Measurements from ENCODE around the gene HTR1E.

HTR1E gene

GRCh38 chr6:87012743-87013142, 75.4 kb downstream of the HTR1E start:
- Histone ChIP-seq H3K9ac (ENCODE audit: low read length) (no peak overlapping the region), H3K36me3 (ENCODE audit: control insufficient read depth in 1 of 2, insufficient read depth in 2 of 2, low read depth in 1 of 2, low read length in 2 of 2) (no peaks in the 10 kb centered on the region), H3K4ac (ENCODE audit: low read depth in 1 of 2, low read length in 2 of 2) (no peak overlapping the region), H3K14ac (ENCODE audit: low read length in 2 of 2) (no peak overlapping the region), H2BK5ac (ENCODE audit: low read depth, low read length, poor library complexity, severe bottlenecking) (no peak overlapping the region), H2BK12ac (ENCODE audit: low read length in 2 of 2) (no peak overlapping the region), H3K23ac (ENCODE audit: low read length in 2 of 2) (no peak overlapping the region), H3K79me1 (replicated peaks; ENCODE audit: low read length, poor library complexity, severe bottlenecking) (no peaks in the 10 kb centered on the region), H3K27ac (ENCODE audit: low read length, poor library complexity, severe bottlenecking) (no peak overlapping the region), H2BK15ac (ENCODE audit: low read depth, poor library complexity, severe bottlenecking) (no peak overlapping the region), H3K18ac (ENCODE audit: low read depth in 1 of 2, low read length in 2 of 2) (no peak overlapping the region), H3K9me3 (ENCODE audit: control insufficient read depth, low read length) (peaks cover 6% of the 10 kb centered on the region), H3K4me2 (ENCODE audit: low read length, poor library complexity, severe bottlenecking) (no peak overlapping the region), H2AFZ (ENCODE audit: low read depth, low read length) (no peak overlapping the region), H2BK120ac (ENCODE audit: low read depth, low read length) (no peak overlapping the region), H4K8ac (ENCODE audit: low read length) (no peak overlapping the region), H4K91ac (ENCODE audit: low read length) (no peak overlapping the region), H3K27me3 (ENCODE audit: control insufficient read depth in 1 of 2, insufficient read depth in 1 of 2, low read length in 2 of 2) (no peaks in the 10 kb centered on the region), H3K4me3 (ENCODE audit: insufficient read depth in 1 of 2, low read depth in 1 of 2, low read length in 2 of 2) (no peak overlapping the region), H2AK5ac (ENCODE audit: low read length, severe bottlenecking) (no peak overlapping the region), H3K4me1 (ENCODE audit: control insufficient read depth, insufficient read depth, low read depth, low read length) (no peaks in the 10 kb centered on the region)
- WGBS, result 45% methylated on average over 2 of the region's 3 CpGs
- DNase-seq, result no peak

- Histone ChIP-seq H2BK12ac (ENCODE audit: low read length in 2 of 2) (no peak overlapping the region), H3K18ac (ENCODE audit: low read depth in 1 of 2, low read length in 2 of 2) (no peak overlapping the region), H3K14ac (ENCODE audit: low read length in 2 of 2) (no peak overlapping the region), H3K9ac (ENCODE audit: low read length) (no peak overlapping the region), H3K9me3 (ENCODE audit: control insufficient read depth, low read length) (peaks cover 20% of the 10 kb centered on the region), H3K27ac (ENCODE audit: low read length, poor library complexity, severe bottlenecking) (no peak overlapping the region), H2AK5ac (ENCODE audit: low read length, severe bottlenecking) (no peak overlapping the region), H3K4ac (ENCODE audit: low read depth in 1 of 2, low read length in 2 of 2) (no peak overlapping the region), H3K36me3 (ENCODE audit: control insufficient read depth in 1 of 2, insufficient read depth in 2 of 2, low read depth in 1 of 2, low read length in 2 of 2) (no peaks in the 10 kb centered on the region), H3K4me2 (ENCODE audit: low read length, poor library complexity, severe bottlenecking) (no peak overlapping the region), H2BK15ac (ENCODE audit: low read depth, poor library complexity, severe bottlenecking) (no peak overlapping the region), H3K79me1 (replicated peaks; ENCODE audit: low read length, poor library complexity, severe bottlenecking) (no peaks in the 10 kb centered on the region), H2AFZ (ENCODE audit: low read depth, low read length) (no peak overlapping the region), H4K8ac (ENCODE audit: low read length) (no peak overlapping the region), H4K91ac (ENCODE audit: low read length) (no peak overlapping the region), H2BK120ac (ENCODE audit: low read depth, low read length) (no peak overlapping the region), H3K23ac (ENCODE audit: low read length in 2 of 2) (no peak overlapping the region), H3K27me3 (ENCODE audit: control insufficient read depth in 1 of 2, insufficient read depth in 1 of 2, low read length in 2 of 2) (no peaks in the 10 kb centered on the region), H2BK5ac (ENCODE audit: low read depth, low read length, poor library complexity, severe bottlenecking) (no peak overlapping the region), H3K4me3 (ENCODE audit: insufficient read depth in 1 of 2, low read depth in 1 of 2, low read length in 2 of 2) (no peak overlapping the region), H3K4me1 (ENCODE audit: control insufficient read depth, insufficient read depth, low read depth, low read length) (no peaks in the 10 kb centered on the region)
- no peak for DNase-seq
- WGBS, result 67% methylated on average over 1 of the region's 2 CpGs
Measured at GRCh38 chr6:87016772-87017171, 79.4 kb downstream of the HTR1E start.

- Histone ChIP-seq H3K27ac (ENCODE audit: low read length, poor library complexity, severe bottlenecking) (no peak overlapping the region), H3K4me3 (ENCODE audit: insufficient read depth in 1 of 2, low read depth in 1 of 2, low read length in 2 of 2) (no peak overlapping the region), H4K8ac (ENCODE audit: low read length) (no peak overlapping the region), H2BK5ac (ENCODE audit: low read depth, low read length, poor library complexity, severe bottlenecking) (no peak overlapping the region), H4K91ac (ENCODE audit: low read length) (no peak overlapping the region), H3K14ac (ENCODE audit: low read length in 2 of 2) (no peak overlapping the region), H3K36me3 (ENCODE audit: control insufficient read depth in 1 of 2, insufficient read depth in 2 of 2, low read depth in 1 of 2, low read length in 2 of 2) (no peaks in the 10 kb centered on the region), H3K18ac (ENCODE audit: low read depth in 1 of 2, low read length in 2 of 2) (no peak overlapping the region), H3K79me1 (replicated peaks; ENCODE audit: low read length, poor library complexity, severe bottlenecking) (no peaks in the 10 kb centered on the region), H3K4me2 (ENCODE audit: low read length, poor library complexity, severe bottlenecking) (no peak overlapping the region), H3K23ac (ENCODE audit: low read length in 2 of 2) (no peak overlapping the region), H2BK12ac (ENCODE audit: low read length in 2 of 2) (no peak overlapping the region), H3K4ac (ENCODE audit: low read depth in 1 of 2, low read length in 2 of 2) (no peak overlapping the region), H2AK5ac (ENCODE audit: low read length, severe bottlenecking) (no peak overlapping the region), H3K9ac (ENCODE audit: low read length) (no peak overlapping the region), H2BK15ac (ENCODE audit: low read depth, poor library complexity, severe bottlenecking) (no peak overlapping the region), H2BK120ac (ENCODE audit: low read depth, low read length) (no peak overlapping the region), H3K4me1 (ENCODE audit: control insufficient read depth, insufficient read depth, low read depth, low read length) (no peaks in the 10 kb centered on the region), H2AFZ (ENCODE audit: low read depth, low read length) (no peak overlapping the region), H3K9me3 (ENCODE audit: control insufficient read depth, low read length) (no peaks in the 10 kb centered on the region), H3K27me3 (ENCODE audit: control insufficient read depth in 1 of 2, insufficient read depth in 1 of 2, low read length in 2 of 2) (no peaks in the 10 kb centered on the region)
- 46% methylated on average over 2 of the region's 2 CpGs for WGBS
- DNase-seq, result no peak
Measured at GRCh38 chr6:87027021-87027420, 89.7 kb downstream of the HTR1E start.

- Histone ChIP-seq H2BK120ac (ENCODE audit: low read depth, low read length) (no peak overlapping the region), H2BK5ac (ENCODE audit: low read depth, low read length, poor library complexity, severe bottlenecking) (no peak overlapping the region), H3K36me3 (ENCODE audit: control insufficient read depth in 1 of 2, insufficient read depth in 2 of 2, low read depth in 1 of 2, low read length in 2 of 2) (no peaks in the 10 kb centered on the region), H4K8ac (ENCODE audit: low read length) (no peak overlapping the region), H3K9ac (ENCODE audit: low read length) (no peak overlapping the region), H3K23ac (ENCODE audit: low read length in 2 of 2) (no peak overlapping the region), H2BK12ac (ENCODE audit: low read length in 2 of 2) (no peak overlapping the region), H3K4me3 (ENCODE audit: insufficient read depth in 1 of 2, low read depth in 1 of 2, low read length in 2 of 2) (no peak overlapping the region), H3K4ac (ENCODE audit: low read depth in 1 of 2, low read length in 2 of 2) (no peak overlapping the region), H3K18ac (ENCODE audit: low read depth in 1 of 2, low read length in 2 of 2) (no peak overlapping the region), H3K27ac (ENCODE audit: low read length, poor library complexity, severe bottlenecking) (no peak overlapping the region), H2BK15ac (ENCODE audit: low read depth, poor library complexity, severe bottlenecking) (no peak overlapping the region), H3K9me3 (ENCODE audit: control insufficient read depth, low read length) (no peaks in the 10 kb centered on the region), H3K14ac (ENCODE audit: low read length in 2 of 2) (no peak overlapping the region), H3K4me2 (ENCODE audit: low read length, poor library complexity, severe bottlenecking) (no peak overlapping the region), H4K91ac (ENCODE audit: low read length) (no peak overlapping the region), H3K79me1 (replicated peaks; ENCODE audit: low read length, poor library complexity, severe bottlenecking) (no peaks in the 10 kb centered on the region), H2AFZ (ENCODE audit: low read depth, low read length) (no peak overlapping the region), H3K27me3 (ENCODE audit: control insufficient read depth in 1 of 2, insufficient read depth in 1 of 2, low read length in 2 of 2) (no peaks in the 10 kb centered on the region), H2AK5ac (ENCODE audit: low read length, severe bottlenecking) (no peak overlapping the region), H3K4me1 (ENCODE audit: control insufficient read depth, insufficient read depth, low read depth, low read length) (no peaks in the 10 kb centered on the region)
- peak; percentile 43 for DNase-seq
- 57% methylated on average over 1 of the region's 3 CpGs for WGBS
Measured at GRCh38 chr6:87029711-87030314, 92.5 kb downstream of the HTR1E start.

Data from mesenchymal stem cell (in vitro differentiated cells and primary cell).